Measurements from ENCODE around the gene CDH13.

GRCh38 chr16:83392743-83393142 lies 766.0 kb downstream of the CDH13 start:
- TF ChIP-seq CTCF (IDR thresholded peaks at IDR 0.05; ENCODE audit: poor library complexity, severe bottlenecking), result no peak
- no peak for TF ChIP-seq EZH2 (IDR thresholded peaks at IDR 0.05; ENCODE audit: borderline replicate concordance, insufficient read depth, low read length, poor library complexity, severe bottlenecking)
- TF ChIP-seq POLR2AphosphoS5 (IDR thresholded peaks at IDR 0.05), result no peak
- no peak for TF ChIP-seq REST (IDR thresholded peaks at IDR 0.05; ENCODE audit: borderline replicate concordance)
- no peak for TF ChIP-seq EP300 (conservative IDR thresholded peaks at IDR 0.05; ENCODE audit: poor library complexity, severe bottlenecking)
- no peak for TF ChIP-seq RAD21 (conservative IDR thresholded peaks at IDR 0.05)

Data from neural cell (in vitro differentiated cells).